HepG2 (cell line): ENCODE data around the gene UBTF. TPM values are rescaled to one million over a fixed set of nuclear protein-coding genes. Genes with fewer than 3 reads are reported as not detected.
A peak's percentile ranks its signal among the peaks of the same experiment; 100 is the strongest.

Source experiments
- AKAP8 ChIP-seq: sonication (generic); formaldehyde crosslinking; IDR thresholded peaks from 2 replicates; pipeline ENCODE4 v1.5.1; 2020; ENCODE audit warnings: mild to moderate bottlenecking, missing genetic modification reagents
- JARID2 ChIP-seq: sonication (generic); formaldehyde crosslinking; IDR thresholded peaks from 2 replicates; pipeline ENCODE4 v1.8.1; 2023; ENCODE audit warnings: missing genetic modification reagents, inconsistent platforms; ENCODE audit not compliant: insufficient replicate concordance
- JDP2 ChIP-seq: sonication (generic); formaldehyde crosslinking; IDR thresholded peaks from 2 replicates; pipeline ENCODE4 v1.8.1; 2022; ENCODE audit warnings: missing genetic modification reagents, borderline replicate concordance
- RBM39 ChIP-seq: fragments of 200-400 bp; formaldehyde crosslinking; IDR thresholded peaks from one replicate; pipeline ENCODE4 v1.6.1; 2018; ENCODE audit warnings: antibody characterized with exemption, mild to moderate bottlenecking, low read depth, low read length; ENCODE audit not compliant: poor library complexity, severe bottlenecking
- SCMH1 ChIP-seq: sonication (generic); formaldehyde crosslinking; IDR thresholded peaks from 2 replicates; pipeline ENCODE4 v1.9.0; 2021; ENCODE audit warnings: missing genetic modification reagents, mild to moderate bottlenecking, borderline replicate concordance
- SP1 ChIP-seq, 2 experiments: fragments of 450-650 bp in 1 of 2; sonication (generic) in 1 of 2; formaldehyde crosslinking in 1 of 2; IDR thresholded peaks; 2 replicates each; pipeline versions ENCODE4 v1.4.0 to v1.6.1; 2016 to 2020; ENCODE audit warnings: missing genetic modification reagents in 1 of 2
- TEAD2 ChIP-seq: sonication (generic); formaldehyde crosslinking; IDR thresholded peaks from 2 replicates; pipeline ENCODE4 v1.9.0; 2021; ENCODE audit warnings: missing genetic modification reagents
- ZNF432 ChIP-seq: sonication (generic); formaldehyde crosslinking; IDR thresholded peaks from 2 replicates; pipeline ENCODE4 v1.5.0; 2020; ENCODE audit warnings: missing genetic modification reagents, mild to moderate bottlenecking, borderline replicate concordance
- ZNF766 ChIP-seq: sonication (generic); formaldehyde crosslinking; IDR thresholded peaks from 2 replicates; pipeline ENCODE4 v1.5.0; 2020; ENCODE audit warnings: missing genetic modification reagents, borderline replicate concordance
- polyA plus RNA-seq, 8 experiments: library from polyadenylated mRNA; depleted of rRNA in 3 of 8; stranded (reverse) in 7 of 8; unstranded in 1 of 8; fragments of >200 nt; fragmentation: Illumina TruSeq in 4 of 8; extraction: Trizol in 4 of 8; gene quantifications; 2 replicates each; pipeline versions ENCODE4 v1.2.1 to v1.2.3, GENCODE V29; 2011 to 2016; ENCODE audit warnings: low read depth in 4 of 8, missing spikeins in 1 of 8, mixed read lengths in 1 of 8; ENCODE audit not compliant: insufficient read depth in 1 of 8
- total RNA-seq, 5 experiments: library from RNA; depleted of rRNA; stranded (reverse); fragments of >200 nt; fragmentation: Illumina TruSeq; extraction: Trizol; gene quantifications; 2 replicates each; pipeline ENCODE4 v1.2.3, GENCODE V29; 2016; ENCODE audit warnings: low read depth in 1 of 5
- TF ChIP-seq, protein P1 (sequence below): sonication (generic); formaldehyde crosslinking; IDR thresholded peaks from 2 replicates; pipeline ENCODE4 v1.8.1; 2022; ENCODE audit warnings: mild to moderate bottlenecking, missing genetic modification reagents
- TF ChIP-seq, protein P2 (sequence below): sonication (generic); formaldehyde crosslinking; IDR thresholded peaks from 2 replicates; pipeline ENCODE4; 2020; ENCODE audit warnings: missing genetic modification reagents, mild to moderate bottlenecking, borderline replicate concordance
- TF ChIP-seq, protein P3 (sequence below): sonication (generic); formaldehyde crosslinking; IDR thresholded peaks from 2 replicates; pipeline ENCODE4 v1.5.0; 2020; ENCODE audit warnings: missing genetic modification reagents
- TF ChIP-seq, protein P4 (sequence below): sonication (generic); formaldehyde crosslinking; IDR thresholded peaks from 2 replicates; pipeline ENCODE4 v1.8.0; 2022; ENCODE audit warnings: missing genetic modification reagents, mild to moderate bottlenecking, borderline replicate concordance

The UBTF gene
- total and polyA plus RNA-seq, 2 of the 13 experiments (the other 11 are each of a cell fraction or from before 2014, with no cell fraction given): 15.2 to 60.9 TPM

DNA sequence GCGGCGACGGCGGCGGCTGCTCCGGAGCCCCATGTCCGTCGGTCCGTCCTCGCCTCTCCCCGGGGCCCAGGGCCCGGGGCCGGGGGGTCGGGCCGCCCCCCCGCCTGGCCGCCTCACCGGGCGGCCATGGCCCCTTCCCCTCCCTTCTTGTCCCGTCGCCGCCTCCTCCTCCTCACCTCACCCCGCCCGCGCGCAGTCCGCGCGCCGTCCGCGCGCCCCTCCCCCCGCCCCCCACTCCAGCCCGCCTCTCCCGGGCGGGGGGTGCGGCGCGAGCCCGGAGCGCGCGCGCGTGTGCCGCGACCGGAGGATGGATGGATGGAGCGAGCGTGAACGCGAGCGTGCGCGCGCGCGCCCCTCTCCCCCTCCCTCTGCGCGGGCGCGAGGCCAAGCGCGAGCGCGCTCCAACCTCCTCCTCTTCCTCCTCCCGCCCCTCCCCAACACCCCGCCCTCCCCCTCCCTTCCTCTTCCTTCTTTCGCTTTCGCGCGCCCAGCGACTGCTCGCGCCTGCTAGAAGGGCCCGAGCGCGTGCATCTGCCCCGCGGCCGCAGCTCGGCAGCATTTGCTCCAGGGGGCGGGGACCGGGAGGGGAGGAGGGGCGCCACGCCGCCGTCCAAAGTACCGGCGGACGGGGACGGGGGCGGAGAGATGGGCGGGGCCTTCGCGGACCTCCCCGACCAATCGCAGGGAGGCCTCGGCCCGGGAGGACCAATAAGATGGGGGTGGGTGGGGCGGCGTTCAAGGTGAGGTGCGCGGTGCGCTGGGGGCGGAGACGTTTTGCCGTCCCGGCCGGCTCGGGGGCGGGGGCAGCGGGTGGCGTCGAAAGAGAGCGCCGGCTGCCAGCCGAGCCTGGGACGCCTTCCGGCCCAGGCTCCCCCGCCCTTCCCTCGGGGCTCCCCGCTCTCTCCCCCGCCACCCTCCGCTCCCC is 19.7 kb downstream of the UBTF start, which contains the start of gene ATXN7L3 (continued):
- TF ChIP-seq, protein P1, sequence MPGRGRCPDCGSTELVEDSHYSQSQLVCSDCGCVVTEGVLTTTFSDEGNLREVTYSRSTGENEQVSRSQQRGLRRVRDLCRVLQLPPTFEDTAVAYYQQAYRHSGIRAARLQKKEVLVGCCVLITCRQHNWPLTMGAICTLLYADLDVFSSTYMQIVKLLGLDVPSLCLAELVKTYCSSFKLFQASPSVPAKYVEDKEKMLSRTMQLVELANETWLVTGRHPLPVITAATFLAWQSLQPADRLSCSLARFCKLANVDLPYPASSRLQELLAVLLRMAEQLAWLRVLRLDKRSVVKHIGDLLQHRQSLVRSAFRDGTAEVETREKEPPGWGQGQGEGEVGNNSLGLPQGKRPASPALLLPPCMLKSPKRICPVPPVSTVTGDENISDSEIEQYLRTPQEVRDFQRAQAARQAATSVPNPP: no peak
- TF ChIP-seq, protein P2, sequence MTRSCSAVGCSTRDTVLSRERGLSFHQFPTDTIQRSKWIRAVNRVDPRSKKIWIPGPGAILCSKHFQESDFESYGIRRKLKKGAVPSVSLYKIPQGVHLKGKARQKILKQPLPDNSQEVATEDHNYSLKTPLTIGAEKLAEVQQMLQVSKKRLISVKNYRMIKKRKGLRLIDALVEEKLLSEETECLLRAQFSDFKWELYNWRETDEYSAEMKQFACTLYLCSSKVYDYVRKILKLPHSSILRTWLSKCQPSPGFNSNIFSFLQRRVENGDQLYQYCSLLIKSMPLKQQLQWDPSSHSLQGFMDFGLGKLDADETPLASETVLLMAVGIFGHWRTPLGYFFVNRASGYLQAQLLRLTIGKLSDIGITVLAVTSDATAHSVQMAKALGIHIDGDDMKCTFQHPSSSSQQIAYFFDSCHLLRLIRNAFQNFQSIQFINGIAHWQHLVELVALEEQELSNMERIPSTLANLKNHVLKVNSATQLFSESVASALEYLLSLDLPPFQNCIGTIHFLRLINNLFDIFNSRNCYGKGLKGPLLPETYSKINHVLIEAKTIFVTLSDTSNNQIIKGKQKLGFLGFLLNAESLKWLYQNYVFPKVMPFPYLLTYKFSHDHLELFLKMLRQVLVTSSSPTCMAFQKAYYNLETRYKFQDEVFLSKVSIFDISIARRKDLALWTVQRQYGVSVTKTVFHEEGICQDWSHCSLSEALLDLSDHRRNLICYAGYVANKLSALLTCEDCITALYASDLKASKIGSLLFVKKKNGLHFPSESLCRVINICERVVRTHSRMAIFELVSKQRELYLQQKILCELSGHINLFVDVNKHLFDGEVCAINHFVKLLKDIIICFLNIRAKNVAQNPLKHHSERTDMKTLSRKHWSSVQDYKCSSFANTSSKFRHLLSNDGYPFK (CRISPR knock-in tag): no peak
- TF ChIP-seq AKAP8 (CRISPR knock-in tag) (no peak), ZNF432 (CRISPR knock-in tag) (no peak), JDP2 (CRISPR knock-in tag) (no peak), SCMH1 (CRISPR knock-in tag) (no peak), TEAD2 (no peak), ZNF766 (CRISPR knock-in tag) (no peak), RBM39 (no peak), SP1 (IDR thresholded peaks at IDR 0.05) (peak; percentile 75), SP1 (CRISPR knock-in tag; IDR thresholded peaks at IDR 0.05) (peak; percentile 98), JARID2 (no peak)
- TF ChIP-seq, protein P3, sequence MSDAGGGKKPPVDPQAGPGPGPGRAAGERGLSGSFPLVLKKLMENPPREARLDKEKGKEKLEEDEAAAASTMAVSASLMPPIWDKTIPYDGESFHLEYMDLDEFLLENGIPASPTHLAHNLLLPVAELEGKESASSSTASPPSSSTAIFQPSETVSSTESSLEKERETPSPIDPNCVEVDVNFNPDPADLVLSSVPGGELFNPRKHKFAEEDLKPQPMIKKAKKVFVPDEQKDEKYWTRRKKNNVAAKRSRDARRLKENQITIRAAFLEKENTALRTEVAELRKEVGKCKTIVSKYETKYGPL: no peak
- TF ChIP-seq, protein P4, sequence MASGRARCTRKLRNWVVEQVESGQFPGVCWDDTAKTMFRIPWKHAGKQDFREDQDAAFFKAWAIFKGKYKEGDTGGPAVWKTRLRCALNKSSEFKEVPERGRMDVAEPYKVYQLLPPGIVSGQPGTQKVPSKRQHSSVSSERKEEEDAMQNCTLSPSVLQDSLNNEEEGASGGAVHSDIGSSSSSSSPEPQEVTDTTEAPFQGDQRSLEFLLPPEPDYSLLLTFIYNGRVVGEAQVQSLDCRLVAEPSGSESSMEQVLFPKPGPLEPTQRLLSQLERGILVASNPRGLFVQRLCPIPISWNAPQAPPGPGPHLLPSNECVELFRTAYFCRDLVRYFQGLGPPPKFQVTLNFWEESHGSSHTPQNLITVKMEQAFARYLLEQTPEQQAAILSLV: peak; percentile 19; the same call in 1 of the 2 replicates
